Measurements from ENCODE around the gene ZNF746.
"Not testable (repeated sequence)": the region's sequence is repeated elsewhere in the genome, so short reads cannot be mapped to it uniquely, and the experiment has no call there.

The ZNF746 gene

DNA sequence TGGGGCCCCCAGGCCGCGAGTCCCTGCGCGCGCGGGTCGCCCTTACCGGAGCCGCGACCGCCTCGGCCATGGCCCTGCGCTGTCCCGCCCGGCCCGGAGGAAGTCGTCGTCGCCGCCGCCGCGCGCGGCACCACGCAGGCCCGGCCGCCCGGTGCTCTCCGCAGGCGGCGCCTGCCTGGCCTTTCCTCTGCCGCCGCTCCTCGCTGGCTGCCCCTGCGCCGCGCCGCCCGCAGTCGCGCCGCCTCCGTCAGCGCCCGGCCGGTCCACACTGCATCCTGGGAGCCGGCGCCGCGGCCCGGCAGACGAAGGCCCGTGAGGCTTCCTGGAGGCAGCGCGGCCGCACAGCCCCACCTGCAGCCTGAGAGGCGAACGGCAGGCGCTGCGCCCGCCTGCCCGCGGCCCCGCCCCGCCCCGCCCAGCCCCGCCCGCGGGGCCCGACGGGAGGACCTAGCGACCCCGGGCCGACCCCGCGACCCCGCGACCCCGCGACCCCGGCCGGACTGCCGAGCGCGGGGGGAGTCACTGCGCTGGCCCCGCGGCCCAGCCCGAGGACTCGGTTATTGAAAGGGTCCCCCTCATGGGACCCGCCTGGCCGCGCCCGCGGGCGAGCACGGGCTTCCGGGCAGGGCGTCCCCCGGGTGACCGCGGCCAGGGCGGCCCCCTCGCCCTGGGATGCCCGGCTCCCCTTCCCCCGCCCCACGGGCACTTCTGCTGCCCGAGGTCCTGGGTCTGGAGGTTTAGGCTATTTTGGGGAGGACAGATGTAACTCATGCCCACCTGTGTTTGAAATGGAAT lies at the start of gene ZNF746:
TSS of gene ZNF746 (minus strand) at position 343 of the 795 bp plus-strand sequence. CDS start at position 70, 273 bp downstream.
- peak; percentile 69 for DNase-seq

DNA sequence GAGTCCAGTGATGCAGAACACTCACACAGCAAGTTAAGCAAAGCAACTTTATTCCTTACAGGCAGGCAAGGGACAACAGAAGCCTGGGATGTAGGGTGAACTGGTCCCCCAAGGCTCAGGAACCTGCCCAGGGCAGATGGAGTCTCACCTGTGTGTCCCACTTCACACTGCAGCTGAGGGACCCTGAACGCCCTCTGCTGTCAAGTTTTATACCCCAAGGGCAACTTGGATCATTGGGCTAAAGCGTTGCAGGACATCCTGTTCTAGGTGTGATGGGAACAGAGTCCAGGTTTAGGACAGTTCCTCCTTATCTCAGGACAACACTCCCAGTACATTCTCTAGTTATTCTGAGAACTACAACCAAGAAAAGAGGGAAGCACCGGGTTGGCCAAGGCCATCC lies 49.5 kb upstream of the ZNF746 start:
- DNase-seq, result no peak

DNA sequence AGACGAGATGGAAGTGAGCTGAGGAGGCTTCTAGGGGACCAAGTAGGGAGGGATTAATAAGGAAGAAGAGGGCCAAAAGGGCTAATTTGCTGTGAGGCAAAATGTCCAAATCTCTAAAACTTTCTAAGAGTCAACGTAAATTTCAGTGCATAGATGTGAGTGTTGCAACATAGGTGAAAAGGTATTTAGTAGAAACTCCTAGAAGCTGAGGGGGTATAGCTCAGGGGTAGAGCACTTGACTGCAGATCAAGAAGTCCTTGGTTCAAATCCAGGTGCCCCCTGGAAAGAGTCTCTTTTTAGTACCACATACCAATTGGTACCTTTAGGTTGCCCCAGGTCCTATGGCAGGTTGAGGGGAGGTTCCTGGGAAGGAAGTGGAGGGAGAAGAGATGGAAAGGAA lies 48.7 kb upstream of the ZNF746 start:
- no peak for DNase-seq

DNA sequence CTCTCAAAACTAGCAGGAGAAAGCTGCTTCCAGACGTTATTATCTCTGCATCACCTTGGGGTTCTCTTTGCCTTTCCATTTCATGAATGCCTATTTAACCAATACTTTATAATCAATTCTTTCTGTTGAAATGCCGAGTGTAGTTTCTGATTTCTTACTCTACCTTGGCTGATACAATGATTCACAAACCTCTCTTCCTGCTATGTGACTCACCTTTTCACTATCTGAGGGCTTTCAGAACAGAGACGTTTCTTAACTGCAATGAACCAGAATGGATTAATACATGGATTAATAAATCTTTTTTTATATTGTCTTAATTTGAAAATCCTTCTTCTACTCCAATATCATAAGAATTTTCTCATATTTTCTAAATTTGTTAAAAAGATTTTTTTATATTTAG lies 46.4 kb upstream of the ZNF746 start:
- DNase-seq, result no peak

DNA sequence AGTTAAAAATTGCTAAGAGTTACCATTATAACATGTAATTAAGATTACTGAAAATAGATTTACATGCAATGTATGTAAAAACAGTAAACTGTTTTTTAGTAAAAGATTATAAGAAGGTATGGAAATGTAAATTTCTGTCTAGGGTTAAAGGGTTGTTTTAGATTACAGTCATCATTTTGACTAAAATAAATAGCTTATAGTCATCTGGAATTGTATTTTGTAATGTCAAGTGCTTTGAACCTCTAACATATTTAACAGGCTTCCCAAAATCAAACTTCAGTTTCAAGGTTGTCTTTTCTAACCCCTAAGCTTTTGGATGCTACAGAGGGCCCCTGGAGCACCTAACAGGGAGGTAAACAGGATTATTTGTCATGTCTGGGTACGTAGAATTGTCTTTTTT lies 35.0 kb upstream of the ZNF746 start:
- no peak for DNase-seq

DNA sequence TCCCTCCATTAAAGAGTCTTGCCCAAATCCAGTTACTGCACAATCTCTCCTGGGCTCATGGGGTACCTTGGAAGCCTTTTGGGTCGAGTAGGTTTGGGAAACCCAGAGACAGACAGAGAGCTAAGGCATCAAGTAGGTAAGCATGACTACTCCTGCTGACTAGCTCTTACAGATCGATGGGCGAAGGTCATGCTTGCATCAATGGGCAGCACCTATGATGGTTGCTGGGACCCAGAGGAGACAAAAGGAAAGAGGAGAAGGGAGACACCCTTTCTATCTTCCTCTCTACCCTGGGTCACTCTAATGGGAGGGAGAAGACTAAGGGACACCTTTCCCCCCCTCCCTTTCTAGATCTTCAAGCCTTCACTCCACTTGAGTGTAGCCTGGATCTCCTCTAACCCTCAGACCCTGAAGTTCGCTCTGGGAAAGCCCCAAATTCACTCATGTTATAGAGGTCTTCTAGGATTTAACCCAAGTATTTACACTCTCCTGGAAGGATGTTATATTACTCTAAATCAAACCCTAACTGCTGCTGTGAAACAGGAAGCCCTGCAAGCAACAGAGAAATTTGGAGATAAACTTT lies 31.6 kb upstream of the ZNF746 start:
- DNase-seq, result no peak

DNA sequence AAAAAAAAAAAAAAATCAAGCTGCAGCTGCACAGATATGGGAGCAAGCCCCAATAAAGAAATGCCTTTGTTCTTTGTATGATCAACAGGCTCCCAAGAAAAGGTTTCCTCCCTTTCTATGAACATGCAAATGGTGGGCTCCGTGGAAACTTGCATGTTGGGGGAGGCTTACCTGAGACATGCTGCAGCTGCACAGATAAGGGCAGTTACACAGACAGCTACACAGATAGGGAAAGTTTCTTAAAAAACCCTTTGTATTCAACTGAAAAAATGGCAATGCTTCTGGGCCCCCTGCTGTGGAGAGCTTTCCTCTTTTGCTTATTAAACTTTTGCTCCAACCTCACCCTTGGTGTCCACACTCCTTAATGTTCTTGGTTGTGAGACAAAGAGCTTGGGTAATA lies 29.8 kb upstream of the ZNF746 start:
- no peak for DNase-seq

DNA sequence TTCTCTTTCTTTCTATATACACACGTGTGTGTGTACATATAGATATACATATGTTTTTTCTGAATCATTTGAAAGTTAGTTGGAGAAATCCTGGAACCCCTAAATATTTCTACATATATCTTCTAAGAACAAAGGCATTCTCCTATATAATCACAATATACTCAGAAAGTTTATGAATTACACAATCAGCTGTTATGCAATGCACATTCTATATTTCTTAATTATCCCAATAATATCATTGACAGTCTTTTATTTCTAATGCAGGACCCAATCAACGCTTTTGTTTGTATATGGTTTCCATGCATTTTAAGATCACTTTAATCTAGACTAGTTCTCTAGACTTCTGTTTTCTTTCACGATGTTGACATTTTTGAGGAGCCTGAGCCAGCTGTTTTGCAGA lies 27.7 kb upstream of the ZNF746 start:
- DNase-seq, result no peak

DNA sequence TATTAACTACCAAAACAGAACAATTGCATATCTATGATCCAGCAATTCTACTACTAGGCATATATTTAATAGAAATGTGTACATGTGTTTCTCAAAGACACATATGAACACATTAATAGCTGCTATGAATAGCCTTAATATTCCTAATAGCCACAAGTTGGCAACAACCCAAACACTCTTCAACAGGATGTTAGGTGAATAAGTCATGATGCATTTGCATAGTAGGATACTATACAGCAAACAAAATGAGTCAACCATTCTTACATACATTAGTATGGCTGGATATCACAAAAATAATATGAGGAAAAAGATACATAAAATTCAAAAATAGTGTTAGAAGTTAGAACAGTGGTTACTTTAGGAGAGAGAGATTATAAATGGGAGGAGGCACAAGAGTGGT lies 26.8 kb upstream of the ZNF746 start:
- no peak for DNase-seq

DNA sequence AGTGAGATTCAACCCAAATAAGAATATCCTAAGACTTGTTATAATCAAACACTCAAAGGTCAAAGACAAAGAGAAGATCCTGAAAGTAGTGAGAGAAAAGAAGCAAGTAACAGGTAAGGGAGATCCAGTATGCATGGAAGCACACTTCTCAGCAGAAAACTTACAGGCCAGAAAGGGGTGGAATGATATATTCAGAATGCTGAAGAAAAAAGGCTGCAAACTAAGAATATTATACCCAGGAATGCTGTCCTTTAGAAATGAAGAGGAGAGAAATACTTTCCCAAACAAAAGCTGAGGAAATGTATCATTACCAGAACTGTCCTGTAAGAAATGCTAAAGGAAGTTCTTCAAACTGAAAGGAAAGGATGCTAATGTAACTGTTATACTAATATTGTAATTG lies 12.6 kb upstream of the ZNF746 start:
- no peak for DNase-seq

DNA sequence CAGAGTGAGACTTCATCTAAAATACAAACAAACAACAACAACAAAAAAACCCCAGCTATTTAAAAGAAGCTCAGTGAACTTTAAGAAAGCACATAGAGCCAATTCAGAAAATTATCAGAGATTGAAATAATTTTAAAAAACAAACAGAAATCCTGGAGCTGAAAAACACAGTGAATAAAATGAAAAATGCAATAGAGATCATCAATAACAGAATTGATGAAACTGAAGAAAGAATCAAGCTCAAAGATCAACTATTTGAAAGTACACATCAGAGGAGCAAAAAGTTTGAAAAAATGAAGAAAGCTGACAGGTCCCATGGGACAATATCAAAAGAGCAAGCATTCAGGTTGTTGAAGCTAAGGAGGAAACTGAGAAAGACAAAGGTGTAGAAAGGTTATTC lies 12.2 kb upstream of the ZNF746 start:
- DNase-seq, result no peak

DNA sequence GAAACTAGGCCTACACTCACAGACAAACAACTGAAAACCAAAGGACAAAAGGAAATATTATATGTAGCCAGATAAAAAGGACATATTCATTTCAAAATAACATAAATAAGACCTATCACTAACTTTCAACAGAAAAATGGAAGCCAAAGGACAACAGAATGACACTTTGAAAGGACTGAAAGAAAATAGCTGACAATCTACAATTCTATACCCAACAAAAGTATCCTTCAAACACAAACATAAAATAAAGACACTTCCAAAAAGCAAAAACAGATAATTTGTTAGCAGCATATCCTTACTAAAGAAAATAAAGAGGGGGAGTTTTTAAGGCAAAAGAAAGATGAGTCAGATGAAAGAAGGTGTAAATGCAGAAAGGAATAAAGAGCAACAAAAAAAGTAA lies 7.9 kb upstream of the ZNF746 start:
- no peak for DNase-seq

DNA sequence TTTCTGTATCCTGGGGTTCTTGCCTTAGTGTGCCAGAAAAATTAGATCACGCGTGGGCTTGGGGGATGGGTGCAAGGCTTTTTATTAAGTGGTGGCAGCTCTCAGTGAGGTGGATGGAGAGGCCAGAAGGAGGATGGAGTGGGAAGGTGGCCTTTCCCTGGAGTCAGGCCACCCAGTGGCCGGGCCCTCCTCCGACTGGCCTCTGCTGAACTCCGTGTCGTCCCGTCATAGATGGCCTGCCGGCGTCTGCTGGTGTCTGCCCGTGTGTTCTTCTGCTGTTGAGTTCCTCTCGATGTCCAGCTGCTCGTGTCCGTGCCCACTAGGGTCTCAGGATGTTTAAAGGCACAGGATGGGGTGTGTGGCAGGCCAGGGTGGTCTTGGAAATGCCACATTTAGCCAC lies 4.0 kb upstream of the ZNF746 start:
- DNase-seq, result no peak

DNA sequence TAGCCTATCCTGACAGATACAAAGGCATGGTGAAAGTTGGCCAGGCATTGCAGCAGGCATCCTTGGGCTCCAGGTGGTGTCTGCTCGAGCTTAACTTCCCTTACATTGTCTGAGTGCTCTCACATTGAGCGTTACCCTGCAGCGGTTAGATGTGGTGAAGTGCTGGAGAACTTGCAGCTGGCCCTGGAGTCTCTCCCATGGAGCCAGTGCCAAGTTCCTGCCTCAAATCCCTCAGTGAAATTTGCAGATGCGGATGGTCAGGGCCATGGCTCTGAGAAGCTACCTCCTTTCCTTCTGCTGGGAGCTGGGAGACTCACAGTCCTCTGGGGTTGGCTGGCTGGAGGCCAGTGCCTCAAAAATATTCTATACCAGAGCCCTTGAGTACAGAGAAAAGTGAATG lies 3.3 kb upstream of the ZNF746 start:
- DNase-seq, result no peak

DNA sequence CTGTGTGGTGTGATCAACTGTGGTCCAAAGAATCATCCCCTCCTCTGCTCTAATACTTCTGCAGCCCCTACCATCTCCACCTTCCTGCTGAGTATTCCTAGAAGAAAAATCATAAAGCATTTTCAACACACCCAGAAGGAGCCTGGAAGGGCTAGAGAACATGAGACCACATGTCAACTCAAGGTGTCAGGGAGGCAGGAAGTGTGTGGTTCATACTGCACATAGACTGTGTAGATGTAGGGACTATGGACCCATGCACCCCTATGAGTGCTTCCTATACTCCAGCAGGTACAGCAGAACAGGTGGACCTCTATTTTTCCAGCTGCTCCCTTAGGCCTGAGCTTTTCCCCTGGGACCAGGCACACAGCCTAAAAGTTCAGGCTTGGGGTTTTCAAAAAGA lies 2.6 kb upstream of the ZNF746 start:
- DNase-seq, result no peak

DNA sequence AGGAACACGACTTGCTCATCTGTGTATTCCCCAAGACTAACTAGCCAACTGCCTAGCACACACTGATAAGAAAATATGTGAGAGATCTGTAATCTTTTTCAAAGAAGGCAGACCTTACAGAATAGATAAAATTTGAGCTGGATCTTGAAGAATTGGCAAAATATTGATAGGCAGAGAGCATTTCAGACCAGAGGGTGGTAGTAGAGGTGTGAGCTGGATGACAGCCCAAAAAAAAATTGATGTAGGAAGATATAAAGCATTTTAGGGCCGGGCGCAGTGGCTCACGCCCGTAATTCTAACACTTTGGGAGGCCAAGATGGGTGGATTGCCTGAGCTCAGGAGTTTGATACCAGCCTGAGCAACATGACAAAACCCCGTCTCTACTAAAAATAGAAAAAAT lies 1.2 kb upstream of the ZNF746 start:
- no peak for DNase-seq

DNA sequence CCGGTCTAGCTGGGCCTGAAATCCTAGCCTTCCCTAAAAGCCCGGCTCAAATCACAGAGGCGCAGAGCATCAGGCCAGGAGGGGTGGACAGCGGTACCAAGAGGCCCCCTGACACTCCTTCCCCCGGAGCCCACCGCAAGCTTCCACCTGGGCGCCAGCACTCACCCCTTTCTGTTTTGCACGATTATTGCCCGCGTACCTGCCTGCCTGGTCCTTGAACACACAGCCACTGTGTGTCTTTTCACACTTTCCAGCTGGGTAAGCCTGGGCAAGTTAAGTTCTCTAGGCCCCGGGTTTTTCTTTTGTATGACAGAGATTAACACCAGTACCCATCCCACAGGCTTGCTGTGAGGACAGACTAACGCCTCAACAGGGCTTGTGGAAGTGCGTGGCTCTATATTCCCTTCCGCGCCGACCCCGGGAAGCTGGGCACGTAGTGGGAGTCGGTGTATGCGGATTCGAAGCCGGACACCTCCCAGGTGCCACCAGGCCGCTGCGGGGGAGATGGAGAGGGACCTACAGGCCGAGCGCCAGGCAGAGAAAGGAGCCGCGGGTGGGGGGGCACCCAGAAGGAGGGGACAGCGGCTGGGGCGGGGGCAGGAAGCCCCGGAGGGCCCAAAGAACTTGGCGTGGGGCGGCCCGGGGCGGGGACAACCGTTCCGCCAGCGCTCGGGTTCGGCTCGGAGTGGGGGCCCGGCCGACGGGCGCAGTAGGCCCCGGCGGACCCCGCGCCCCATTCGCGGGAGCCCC lies 792 bp downstream of the ZNF746 start:
- DNase-seq, result no peak

DNA sequence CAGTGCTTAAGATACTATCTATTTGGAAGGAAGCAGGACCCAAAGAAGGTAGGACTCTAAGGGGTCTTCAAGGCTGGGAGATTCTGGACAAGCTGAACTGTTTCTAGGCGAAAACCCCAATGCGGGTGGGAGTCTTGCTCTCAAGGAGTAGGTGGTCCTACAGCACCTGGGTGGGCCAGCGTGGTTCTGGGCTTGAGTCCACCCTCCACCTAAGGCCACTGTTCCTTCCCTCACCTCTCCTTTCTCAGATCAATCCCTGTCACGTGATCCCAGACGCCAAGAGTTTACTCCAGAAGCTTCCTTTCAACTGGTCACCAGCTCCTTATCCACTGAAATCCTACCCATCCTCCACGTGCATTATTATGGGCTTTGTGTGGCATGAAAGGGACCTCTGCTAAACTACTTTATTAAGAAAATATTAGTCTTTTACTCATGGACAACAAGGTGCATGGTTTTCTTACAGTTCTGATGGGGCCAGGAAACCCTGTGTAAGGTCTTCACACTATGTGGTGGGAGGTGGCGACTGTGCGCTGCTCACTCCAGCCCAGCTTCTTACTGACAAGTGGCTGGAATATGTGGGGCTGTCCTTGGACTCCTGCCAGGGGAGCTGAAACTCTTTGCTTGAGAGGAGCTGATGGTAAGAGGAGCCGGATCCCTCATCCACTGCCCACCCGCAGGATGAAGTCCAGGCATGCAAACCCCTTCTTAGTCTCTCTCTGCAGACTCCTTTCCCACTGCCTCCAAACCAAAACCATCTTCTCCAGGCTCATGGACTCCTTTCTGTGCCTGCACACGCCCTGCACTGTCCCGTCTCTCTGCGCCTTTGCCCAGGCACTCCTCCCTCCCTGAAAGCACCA lies 1.6 kb downstream of the ZNF746 start:
- no peak for DNase-seq

DNA sequence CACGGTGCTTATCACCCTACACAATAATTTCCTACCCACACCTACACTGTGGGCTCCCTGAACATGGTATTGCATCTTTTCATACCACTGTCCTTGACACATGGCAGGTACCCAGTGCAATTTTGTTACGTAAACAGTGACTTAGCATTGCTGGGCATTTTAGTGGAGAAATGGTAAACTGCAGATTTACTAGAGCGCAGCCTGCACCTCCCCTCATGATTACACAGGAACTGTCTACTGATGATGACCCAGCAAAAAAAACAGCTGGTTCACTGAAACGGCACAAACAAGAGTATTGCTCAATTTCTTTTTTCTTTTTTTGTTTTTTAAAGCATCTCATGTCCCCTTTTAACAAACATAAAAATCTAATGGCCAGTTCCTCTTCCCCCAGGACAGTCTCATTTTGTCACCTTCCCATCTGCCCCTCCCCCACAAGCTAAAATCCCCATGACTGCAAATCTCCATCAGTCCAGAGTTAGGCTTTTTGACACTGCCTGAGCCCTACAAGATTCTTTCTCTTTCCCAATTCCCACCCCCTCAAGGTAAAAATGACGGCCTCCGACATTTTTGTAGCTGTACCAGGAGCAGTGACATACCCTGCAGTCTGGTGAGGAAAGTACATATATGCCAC lies 2.8 kb downstream of the ZNF746 start:
- no peak for DNase-seq

DNA sequence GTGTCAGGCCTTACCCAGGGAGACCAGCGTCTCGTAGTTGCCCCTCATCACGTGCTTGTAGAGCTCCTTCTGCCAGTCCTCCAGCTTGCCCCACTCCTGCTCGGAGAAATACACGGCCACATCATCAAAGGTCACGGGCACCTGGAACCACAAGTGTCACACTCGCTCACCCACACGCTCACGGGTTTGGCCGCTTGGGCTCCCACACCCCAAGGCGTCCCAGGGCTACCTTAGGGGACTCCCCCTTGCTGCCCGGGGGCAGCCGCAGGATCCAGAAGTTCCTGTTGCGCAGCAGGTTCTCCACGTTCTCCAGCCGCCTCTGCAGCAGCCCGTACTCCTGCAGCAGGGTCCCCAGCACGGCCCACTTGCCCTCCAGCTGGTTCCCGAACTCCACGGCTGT lies 3.6 kb downstream of the ZNF746 start:
- not testable (repeated sequence) for DNase-seq

DNA sequence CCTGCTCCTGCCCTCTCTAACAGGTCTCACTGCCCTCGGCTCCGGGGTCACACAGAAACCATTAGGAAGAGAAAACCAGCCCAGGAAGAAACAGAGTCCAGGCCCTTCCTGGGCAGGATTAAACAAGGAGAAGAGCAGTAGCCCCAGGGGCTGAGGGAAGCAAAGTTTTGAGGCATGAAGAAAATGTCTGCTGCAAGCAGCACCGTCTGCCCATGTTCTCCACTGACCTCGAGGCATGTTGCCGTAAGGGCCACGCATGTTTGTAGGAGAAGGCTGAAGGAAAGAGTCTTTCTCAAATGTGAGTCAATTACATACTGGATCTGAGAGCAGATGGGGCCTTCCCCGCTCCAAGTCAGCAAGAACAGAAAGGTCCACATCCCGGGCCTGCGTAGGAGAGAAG lies 4.2 kb downstream of the ZNF746 start:
- DNase-seq, result no peak

DNA sequence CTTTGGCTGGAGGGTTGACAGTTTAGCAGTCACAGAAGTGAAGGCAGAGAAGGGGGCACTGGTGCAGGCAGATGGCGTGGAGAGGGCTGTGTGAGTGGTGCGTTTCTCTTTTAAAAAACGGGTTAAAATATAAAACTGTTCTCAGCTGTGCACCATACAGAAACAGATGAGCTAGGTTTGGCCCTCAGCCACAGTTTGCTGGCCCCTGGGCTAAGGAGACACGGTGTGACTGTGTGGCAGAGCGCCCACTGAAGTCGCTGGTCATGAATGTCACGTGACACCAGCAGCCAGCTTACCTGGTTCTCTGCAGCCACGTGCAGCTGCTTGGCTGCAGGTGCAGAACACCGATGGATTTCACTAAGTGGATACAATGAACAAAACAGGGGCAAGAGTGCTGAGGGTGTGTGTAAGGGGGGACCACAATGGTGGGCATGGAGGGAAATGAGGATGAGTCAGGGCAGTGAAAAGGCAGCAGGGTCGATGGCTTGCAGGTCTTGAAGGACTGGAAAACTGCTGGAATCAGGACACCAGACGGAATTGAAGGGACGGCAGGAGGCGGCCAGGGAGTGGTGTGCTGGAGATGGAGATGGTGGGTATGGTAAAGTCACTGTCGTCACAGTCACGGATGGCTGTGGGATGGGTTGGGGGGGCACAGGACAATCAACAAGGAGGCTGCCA lies 7.4 kb downstream of the ZNF746 start:
- no peak for DNase-seq
